Mononuclear cell (primary cell): ENCODE measurements around the gene DNAJB12. TPM values are rescaled to one million over a fixed set of nuclear protein-coding genes. Genes with fewer than 3 reads are reported as not detected.
"Not testable (repeated sequence)": the region's sequence is repeated elsewhere in the genome, so short reads cannot be mapped to it uniquely, and the experiment has no call there.

Experiments used
- H3K27me3 ChIP-seq: 2 replicates; pipeline ENCODE4 v1.6.0; 2011; ENCODE audit warnings: low read length, control low read depth; ENCODE audit not compliant: insufficient read depth
- H3K4me1 ChIP-seq: 2 replicates; pipeline ENCODE4 v1.5.1; 2011; ENCODE audit warnings: mild to moderate bottlenecking, low read length, control low read depth; ENCODE audit not compliant: insufficient read depth
- H3K4me3 ChIP-seq: 2 replicates; pipeline ENCODE4 v1.5.1; 2011; ENCODE audit warnings: mild to moderate bottlenecking, low read length, moderate library complexity
- H3K9me3 ChIP-seq: 2 replicates; pipeline ENCODE4 v1.5.1; 2011; ENCODE audit warnings: low read depth, mild to moderate bottlenecking, control low read depth, low read length
- total RNA-seq: library from RNA; depleted of rRNA; stranded (reverse); fragments of >200 nt; gene quantifications from one replicate; pipeline ENCODE4 v1.2.3, GENCODE V29; 2012

The DNAJB12 gene
- total RNA-seq, 1 donor, result 32.1 TPM

DNA sequence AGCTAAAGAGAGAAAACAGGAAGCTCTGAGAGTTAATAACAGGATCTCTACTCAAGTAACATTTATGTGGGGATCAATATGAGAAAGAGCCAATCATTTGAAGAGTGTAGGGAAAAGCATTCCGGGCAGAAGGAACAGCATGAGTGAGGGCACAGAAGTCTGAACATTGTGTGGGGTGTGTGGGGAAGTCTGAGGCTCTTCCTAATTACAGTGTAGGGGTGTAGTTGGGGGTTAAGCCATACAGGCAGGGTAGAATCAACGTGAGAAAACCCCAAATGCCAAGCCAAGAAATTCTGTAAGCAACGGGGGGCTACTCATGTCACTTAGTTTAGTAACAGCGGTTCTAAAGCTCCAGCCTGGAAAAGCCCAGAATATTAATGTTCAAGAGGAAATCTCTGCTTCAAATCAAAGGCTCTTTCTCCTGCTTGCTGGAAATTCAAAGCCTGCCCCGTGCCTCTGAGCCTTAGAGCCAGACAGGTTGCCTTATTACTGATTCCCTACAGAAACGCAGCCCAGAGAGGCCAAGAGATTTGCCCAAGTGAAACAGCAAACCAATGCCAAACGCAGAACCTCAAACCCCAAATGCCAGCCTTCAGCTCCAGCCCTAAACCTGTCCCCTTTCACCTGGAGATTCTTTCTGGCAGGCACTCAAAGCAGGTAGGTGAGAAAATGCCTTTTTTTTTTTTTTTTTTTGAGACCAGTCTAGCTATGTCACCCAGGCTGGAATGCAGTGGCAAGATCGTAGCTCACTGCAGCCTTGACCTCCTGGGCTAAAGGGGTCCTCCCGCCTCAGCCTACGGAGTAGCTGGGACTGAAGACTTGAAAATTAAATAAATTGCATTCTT is 36.1 kb downstream of the DNAJB12 start:
- peak overlapping the region; percentile 38 for H3K4me3 ChIP-seq
- H3K4me1 ChIP-seq, result peaks cover 87% of the 10 kb centered on the region
- no peaks in the 10 kb centered on the region for H3K27me3 ChIP-seq
- H3K9me3 ChIP-seq, result no peaks in the 10 kb centered on the region

DNA sequence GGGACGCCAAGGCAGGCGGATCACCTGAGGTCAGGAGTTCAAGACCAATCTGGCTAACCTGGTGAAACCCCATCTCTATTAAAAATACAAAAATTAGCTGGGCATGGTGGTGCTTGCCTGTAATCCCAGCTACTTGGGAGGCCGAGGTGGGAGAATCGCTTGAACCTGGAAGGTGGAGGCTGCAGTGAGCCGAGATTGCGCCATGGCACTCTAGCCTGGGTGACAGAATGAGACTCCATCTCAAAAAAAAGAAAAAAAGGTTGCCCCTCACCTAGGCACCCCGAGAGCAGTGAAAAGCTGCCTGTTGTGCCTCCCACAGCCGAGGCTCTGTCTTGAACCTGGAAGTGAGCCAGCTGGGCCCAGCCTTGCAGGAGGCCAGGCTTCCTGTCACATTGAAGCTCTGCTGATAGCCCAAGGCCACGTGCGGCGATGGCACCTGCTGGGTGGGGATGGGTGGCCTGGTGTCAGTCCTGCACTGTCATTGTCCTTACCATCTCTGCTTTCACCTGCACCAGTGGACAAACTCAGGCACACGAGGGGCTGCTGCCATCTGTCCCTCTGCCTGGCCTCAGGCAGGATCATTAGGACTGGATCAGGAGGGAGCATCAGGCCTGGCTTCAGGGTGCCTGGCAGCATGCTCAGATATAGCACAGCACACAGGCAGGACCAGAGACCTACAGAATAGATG is 37.8 kb downstream of the DNAJB12 start:
- Histone ChIP-seq H3K27me3 (no peaks in the 10 kb centered on the region), H3K9me3 (no peaks in the 10 kb centered on the region), H3K4me3 (no peak overlapping the region), H3K4me1 (peaks cover 70% of the 10 kb centered on the region)

DNA sequence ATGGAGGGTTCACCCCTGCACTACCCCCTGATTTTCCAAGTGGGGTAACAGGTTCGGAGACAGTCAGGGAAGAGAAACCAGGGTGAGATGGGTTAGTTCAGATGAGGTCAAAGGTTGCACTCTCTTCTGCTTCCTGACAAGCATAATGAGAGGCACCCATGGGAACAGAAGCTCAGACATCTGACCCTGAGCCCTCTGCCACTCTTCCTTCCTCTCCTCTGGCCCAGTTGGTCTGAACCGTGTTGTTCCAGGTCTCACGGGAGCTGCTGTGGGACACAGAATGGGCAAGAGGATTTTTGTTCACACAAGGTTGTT is 38.4 kb downstream of the DNAJB12 start:
- Histone ChIP-seq H3K4me1 (peaks cover 64% of the 10 kb centered on the region), H3K27me3 (no peaks in the 10 kb centered on the region), H3K9me3 (no peaks in the 10 kb centered on the region), H3K4me3 (no peak overlapping the region)

DNA sequence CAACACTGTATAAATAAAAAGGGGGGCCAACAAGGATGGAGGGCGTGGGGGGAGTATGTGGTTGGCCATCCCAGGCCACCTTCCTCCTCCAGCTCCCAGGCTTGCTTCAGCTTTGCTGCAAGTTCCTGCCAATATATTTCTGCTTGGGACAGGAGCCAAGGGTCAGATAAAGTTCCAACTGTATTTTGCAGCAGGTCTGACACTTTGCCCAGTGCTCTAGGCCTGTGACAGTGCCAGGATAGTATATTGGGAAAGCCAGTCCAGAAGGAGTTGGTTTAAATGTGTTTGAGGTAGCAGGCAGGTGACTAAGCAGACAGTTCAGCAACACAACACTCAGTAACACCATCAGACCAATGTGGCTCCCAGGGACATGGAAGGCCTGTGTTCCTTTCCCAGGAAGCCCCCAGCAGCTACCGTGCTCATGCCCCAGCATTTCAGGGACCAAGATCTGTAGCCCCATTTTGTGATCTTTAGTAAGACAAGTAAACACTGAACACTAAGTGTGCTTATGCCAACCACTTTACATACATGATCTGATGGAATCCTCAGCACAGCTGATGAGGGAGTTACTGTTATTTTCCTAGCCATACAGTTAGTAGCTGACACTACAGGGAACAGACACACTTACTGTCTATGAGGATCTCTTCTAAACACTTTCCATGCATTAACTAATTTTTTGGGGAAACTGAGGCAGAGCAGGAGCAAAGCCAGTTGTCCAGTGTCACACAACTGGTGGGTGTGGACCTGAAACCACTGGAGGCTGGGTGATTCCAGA is 38.9 kb downstream of the DNAJB12 start:
- no peak overlapping the region for H3K4me3 ChIP-seq
- peaks cover 61% of the 10 kb centered on the region for H3K4me1 ChIP-seq

DNA sequence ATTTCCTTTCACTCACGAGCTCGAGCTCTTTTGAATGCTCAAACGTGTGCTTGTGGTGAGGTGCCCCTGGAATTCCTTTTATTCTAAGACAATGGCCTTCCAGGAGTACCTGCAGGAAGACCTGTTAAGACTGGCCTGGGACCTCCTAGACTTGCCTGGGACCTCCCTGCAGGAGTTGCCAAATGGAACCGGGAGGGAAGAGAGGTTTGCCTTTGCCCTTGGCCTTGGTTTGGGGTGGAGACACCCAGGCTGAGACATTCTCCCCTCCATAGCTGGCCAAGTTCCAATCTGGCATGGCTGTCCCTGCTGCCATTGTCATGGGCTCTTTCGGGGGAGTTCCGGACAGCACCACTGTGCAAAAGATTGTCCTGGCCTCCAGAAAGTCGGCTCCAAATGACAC is 39.7 kb downstream of the DNAJB12 start:
- Histone ChIP-seq H3K4me3 (no peak overlapping the region), H3K4me1 (peaks cover 61% of the 10 kb centered on the region), H3K9me3 (no peaks in the 10 kb centered on the region)

More for the DNA sequence above, 38.9 kb downstream of the DNAJB12 start:
- no peaks in the 10 kb centered on the region for H3K27me3 ChIP-seq
- no peaks in the 10 kb centered on the region for H3K9me3 ChIP-seq

DNA sequence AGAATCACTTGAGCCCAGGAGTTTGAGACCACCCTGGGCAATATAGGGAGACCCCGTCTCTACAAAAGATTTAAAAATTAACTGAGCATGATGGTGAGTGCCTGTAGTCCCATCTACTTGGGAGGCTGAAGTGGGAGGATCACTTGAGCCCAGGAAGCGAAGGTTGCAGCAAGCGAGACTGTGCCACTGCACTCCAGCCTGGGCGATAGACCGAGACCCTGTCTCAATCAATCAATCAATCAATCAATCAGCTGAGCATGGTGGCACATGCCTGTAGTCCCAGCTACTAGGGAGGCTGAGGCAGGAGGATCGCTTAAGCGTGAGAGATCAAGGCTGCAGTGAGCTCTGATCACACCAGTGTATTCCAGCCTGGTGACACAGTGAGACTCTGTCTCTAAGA is 40.5 kb downstream of the DNAJB12 start:
- Histone ChIP-seq H3K9me3 (no peaks in the 10 kb centered on the region), H3K4me3 (no peak overlapping the region), H3K27me3 (no peaks in the 10 kb centered on the region), H3K4me1 (peaks cover 63% of the 10 kb centered on the region)

More for the DNA sequence above, 39.7 kb downstream of the DNAJB12 start:
- H3K27me3 ChIP-seq, result no peaks in the 10 kb centered on the region

DNA sequence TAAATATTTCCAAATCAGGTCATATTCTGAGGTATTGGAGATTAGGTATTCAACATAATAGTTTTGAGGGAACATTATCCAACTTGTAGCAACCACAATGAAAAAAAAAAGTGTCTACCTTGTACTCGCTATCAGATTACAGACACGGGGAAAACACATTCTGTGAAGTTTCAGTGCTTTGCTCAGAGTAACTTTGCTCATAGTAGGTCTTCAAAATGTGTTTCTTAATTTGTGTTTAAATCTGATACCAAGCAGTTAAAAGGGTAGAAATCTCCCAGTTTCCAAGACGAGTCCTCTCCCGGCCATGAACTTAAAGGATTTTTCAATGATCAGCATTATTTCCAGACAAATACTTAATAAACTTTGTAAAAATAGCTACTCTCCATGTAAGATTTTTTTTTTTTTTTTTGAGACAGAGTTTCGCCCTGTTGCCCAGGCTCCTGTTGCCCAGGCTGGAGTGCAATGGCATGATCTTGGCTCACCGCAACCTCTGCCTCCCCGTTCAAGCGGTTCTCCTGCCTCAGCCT is 41.8 kb downstream of the DNAJB12 start:
- Histone ChIP-seq H3K9me3 (no peaks in the 10 kb centered on the region), H3K4me3 (no peak overlapping the region), H3K27me3 (no peaks in the 10 kb centered on the region), H3K4me1 (peaks cover 62% of the 10 kb centered on the region)

DNA sequence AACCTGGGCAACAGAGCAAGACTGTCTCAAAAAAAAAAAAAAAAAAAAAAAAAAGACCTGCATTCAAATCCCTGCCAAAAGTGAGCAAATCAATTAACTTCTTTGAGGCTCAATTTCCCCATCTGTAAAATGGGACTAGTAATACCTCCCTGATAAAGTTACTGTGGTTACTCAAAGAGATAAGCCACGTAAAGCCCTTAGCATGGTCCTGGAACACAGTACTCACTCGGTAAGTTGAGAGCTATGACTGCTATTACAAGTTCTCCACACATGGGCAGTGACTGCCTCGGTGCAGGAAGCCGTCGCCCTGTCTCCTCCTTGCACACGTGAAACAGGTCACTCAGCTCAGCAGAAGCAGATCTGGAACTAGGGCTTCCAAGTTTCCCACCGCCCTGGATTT is 43.1 kb downstream of the DNAJB12 start:
- H3K4me3 ChIP-seq, result no peak overlapping the region
- no peaks in the 10 kb centered on the region for H3K27me3 ChIP-seq
- H3K9me3 ChIP-seq, result no peaks in the 10 kb centered on the region
- H3K4me1 ChIP-seq, result peaks cover 50% of the 10 kb centered on the region

DNA sequence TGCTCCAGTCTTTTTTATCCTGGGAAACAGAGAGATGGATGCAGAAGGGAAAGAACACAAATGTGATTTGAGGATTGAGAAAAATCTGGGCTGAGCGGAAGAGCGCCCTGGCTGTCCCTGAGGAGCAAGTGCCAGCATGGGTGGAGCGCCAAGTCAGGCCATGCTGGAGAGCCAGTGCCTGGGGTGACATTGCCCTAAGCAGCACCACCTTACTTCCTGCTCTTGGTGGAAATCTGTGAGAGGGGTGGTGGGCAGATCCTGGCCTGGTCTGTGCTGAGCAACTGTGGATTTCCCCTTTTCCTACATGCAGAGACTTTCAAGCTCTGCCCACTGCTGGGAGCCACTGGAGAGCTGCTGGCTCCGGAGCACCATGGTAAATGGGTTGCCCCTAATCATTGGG is 44.1 kb downstream of the DNAJB12 start:
- H3K4me1 ChIP-seq, result peaks cover 42% of the 10 kb centered on the region
- H3K4me3 ChIP-seq, result no peak overlapping the region
- H3K9me3 ChIP-seq, result no peaks in the 10 kb centered on the region
- no peaks in the 10 kb centered on the region for H3K27me3 ChIP-seq

DNA sequence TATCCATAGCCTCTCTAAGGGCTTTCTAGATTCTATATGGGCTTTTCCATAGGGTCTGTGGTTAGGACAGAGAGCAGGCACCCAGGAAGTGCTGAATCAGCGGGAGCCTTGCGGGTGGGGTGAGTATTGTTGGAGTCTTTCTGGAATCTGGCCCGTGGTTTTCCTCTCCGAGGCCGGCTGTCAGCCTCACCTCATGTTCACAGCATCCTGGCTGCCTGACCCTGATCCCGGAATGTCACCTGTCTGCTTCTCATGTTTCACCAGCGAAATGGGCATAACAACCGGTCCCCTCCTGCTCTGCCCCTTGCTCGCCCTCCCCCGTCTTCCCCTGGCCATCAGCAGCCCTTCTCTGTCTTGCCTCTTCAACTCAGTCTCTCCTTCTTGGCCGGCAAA is 44.5 kb downstream of the DNAJB12 start:
- H3K4me3 ChIP-seq, result no peak overlapping the region
- peaks cover 42% of the 10 kb centered on the region for H3K4me1 ChIP-seq
- H3K27me3 ChIP-seq, result no peaks in the 10 kb centered on the region
- no peaks in the 10 kb centered on the region for H3K9me3 ChIP-seq

DNA sequence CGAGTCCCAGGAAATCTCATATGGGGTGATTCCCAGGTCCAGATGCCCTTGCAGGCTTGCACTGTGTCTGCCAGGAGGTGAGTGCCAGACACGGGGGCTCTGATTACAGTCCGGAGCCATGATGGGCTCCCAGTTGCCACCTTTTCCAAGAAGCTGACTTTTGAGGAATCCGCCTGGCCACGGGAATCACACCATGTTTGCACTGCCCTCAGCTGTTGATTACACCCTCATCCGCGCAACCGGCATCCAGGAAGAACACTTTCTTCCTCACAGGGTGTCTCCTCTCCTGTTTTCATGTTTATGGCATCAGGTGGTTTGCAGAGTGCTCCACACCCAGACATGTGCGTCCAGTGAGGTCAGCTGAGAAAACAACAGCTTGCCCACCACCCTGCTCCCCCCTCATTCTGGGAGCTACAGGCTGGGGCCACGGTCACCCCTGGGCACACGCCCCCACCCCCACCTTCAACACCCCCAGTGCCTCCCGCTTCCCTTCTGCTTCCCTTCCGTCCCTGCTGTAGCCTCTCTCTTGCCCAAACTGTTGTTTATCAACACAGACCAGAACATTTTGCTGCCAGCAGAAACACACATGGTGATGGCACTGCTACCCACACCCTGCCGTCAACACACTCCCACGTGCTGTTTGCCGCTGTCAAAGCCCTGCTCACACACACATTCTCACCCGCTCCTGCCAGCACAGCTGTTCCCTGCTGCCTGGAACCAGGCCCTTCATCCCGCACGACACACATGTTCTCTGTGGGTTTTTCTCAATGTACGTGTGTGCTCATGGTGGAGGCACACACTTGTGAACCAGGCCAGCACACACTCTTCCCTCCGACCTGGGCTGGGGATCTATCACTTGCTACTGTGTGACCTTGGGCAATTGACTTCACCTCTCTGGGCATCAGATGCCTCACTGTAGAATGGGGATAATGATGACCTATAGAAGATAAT is 45.2 kb downstream of the DNAJB12 start:
- H3K27me3 ChIP-seq, result no peaks in the 10 kb centered on the region
- no peak overlapping the region for H3K4me3 ChIP-seq
- H3K4me1 ChIP-seq, result peaks cover 38% of the 10 kb centered on the region
- no peaks in the 10 kb centered on the region for H3K9me3 ChIP-seq

DNA sequence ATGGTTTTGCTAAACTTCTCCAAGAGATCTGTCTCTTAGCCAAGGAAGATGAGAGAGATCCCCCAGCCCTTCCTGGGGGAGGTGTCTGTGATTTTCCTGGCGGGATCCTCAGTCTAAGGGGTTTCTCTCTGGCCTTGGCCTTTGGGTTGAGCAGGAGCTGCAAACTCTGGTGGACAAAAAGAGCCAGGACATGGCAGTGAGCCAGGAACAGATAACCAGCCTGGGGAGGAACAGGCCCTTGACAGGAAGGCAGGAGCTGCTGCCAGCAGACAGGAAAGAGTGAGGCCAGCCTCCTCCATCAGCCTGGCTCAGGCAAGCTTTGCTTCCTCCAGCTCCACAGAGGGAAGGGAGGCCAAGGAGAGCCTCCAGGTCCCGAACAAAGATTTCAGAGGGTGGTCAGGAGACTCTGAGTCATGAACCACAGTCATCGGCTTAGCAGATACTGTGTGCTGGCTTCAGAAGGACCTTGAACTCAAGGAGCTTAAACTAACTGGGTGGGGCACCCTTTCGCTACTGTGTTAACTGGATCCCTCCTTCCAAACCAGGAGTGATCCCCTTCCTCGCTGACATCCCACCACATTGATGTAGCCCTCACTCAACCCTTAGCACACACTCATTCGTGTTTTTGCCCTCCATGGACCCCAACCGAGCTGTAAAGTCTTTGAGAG is 46.3 kb downstream of the DNAJB12 start:
- H3K4me3 ChIP-seq, result no peak overlapping the region
- no peaks in the 10 kb centered on the region for H3K9me3 ChIP-seq
- peaks cover 38% of the 10 kb centered on the region for H3K4me1 ChIP-seq
- H3K27me3 ChIP-seq, result no peaks in the 10 kb centered on the region

DNA sequence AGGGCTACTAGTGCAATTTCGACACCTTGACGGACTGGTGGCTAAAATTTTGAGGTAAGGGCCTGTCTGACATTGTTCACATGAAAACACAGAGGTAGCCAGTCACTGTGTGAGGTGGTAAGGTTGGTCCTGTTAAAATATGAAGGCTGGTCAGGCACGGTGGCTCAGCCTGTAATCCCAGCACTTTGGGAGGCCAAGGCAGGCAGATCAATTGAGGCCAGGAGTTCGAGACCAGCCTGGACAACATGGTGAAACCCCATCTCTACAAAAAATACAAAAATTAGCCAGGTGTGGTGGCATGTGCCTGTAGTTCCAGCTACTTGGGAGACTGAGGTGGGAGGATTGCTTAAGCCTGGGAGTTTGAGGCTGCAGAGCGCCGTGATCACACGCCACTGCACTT is 47.0 kb downstream of the DNAJB12 start:
- H3K4me3 ChIP-seq, H3K27me3 ChIP-seq, H3K9me3 ChIP-seq: not testable (repeated sequence)
- H3K4me1 ChIP-seq, result peaks cover 38% of the 10 kb centered on the region
